SK-N-MC (cell line): Measurements from ENCODE around the gene CLEC6A.

Experiments used
- EZH2 ChIP-seq: fragments of 200-600 bp; sonication (generic); IDR thresholded peaks from one replicate; pipeline ENCODE4 v1.6.1; 2017; ENCODE audit warnings: antibody characterized with exemption
- POLR2AphosphoS5 ChIP-seq: IDR thresholded peaks from 2 replicates; pipeline ENCODE4 v1.6.1; 2012; ENCODE audit warnings: mild to moderate bottlenecking, low read depth, low read length, borderline replicate concordance

GRCh38 chr12:8446642-8447547 is 8.9 kb upstream of the CLEC6A start:
- no peak for TF ChIP-seq POLR2AphosphoS5
- no peak for TF ChIP-seq EZH2
